ENCODE results near the gene YAE1.

YAE1 gene

DNA sequence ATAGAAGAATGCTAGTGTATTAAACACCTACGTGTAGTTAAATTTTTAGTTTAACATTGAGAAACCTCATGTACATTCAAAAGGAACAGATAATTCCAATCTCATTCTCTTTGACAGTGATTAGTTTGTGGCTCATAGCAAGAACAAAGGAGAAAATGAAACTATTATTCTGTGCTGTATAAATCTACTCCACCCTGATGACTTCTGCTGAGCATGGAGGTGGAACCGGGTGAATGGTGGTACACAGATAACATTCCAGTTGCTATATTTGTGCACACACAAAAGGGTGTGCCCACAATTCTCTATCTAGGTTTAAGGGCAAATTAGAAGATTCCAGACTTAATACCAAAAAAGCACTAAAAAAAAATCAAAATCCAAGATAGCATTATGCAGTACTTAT is 40.1 kb downstream of the YAE1 start:
- no peak for TF ChIP-seq CTCF (IDR thresholded peaks at IDR 0.05; ENCODE audit: insufficient read depth, low read length, missing control alignments)
- CTCF ChIA-PET = interaction anchor here (1.5 to 1.7 kb wide), 2 partner anchors 15 to 140 kb away, joined by 3 to 7 read pairs; no protein-coding TSS in a partner anchor
- DNase-seq (ENCODE audit: low read depth, low spot score) = no peak
- POLR2A ChIA-PET = interaction anchor here (0.8 kb wide), 1 partner anchor 17 kb away, joined by 3 read pairs; the partner anchor contains the start of gene RALA
- no peak overlapping the region for H3K4me3 ChIP-seq (ENCODE audit: low read depth, low read length)

DNA sequence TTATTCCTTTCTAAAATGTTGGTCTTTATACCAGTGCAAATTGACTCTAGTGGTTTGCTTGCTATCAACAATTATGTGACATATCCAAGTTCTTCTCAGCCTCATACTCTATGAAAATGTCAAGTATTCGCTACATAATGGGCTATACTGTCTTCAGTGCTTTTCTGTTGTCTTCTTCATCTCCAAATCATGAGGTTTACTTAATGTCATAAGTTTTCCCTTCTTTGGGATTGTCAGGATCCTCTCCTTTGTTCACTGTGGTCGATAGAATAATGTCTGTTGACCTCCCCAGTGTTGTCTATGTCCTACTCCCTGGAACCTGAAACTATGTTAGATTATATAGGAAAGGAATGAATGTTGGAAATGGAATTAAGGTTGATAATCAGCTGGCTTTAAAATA is 40.7 kb downstream of the YAE1 start:
- ChIA-PET CTCF (no interaction called here), POLR2A (no interaction called here)
- TF ChIP-seq CTCF (IDR thresholded peaks at IDR 0.05; ENCODE audit: insufficient read depth, low read length, missing control alignments) = no peak
- H3K4me3 ChIP-seq (ENCODE audit: low read depth, low read length) = no peak overlapping the region
- DNase-seq (ENCODE audit: low read depth, low spot score) = no peak

- no peak for TF ChIP-seq CTCF (IDR thresholded peaks at IDR 0.05; ENCODE audit: insufficient read depth, low read length, missing control alignments)
- ChIA-PET CTCF (interaction anchor here (2.1 kb wide), 1 partner anchor 28 kb away, joined by 13 read pairs; no protein-coding TSS in a partner anchor), POLR2A (interaction anchor here (0.8 kb wide), 1 partner anchor 15 kb away, joined by 4 read pairs; no protein-coding TSS in a partner anchor)
- H3K4me3 ChIP-seq (ENCODE audit: low read depth, low read length) = no peak overlapping the region
- DNase-seq (ENCODE audit: low read depth, low spot score) = no peak
These were observed 41.7 kb downstream of the YAE1 start for GRCh38 chr7:39607865-39608264.

DNA sequence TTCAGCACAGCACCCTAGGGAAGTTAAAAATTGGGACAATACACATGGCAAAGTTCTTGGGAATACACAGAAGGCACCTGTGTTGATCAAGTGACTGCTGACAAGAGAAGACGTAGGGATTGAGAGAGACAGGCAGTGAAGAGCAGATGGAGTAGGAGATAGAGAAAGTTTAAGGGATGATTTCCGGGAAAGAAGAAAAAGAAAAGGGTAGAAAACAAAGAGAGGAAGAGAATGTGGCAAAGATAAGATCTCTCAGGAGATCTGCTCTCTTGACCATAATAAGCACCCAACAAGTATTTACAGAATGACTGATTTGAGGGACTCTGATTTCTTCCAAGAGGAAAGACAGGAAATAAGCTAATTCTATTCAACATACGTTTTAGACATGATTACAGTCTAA is 42.1 kb downstream of the YAE1 start:
- DNase-seq (ENCODE audit: low read depth, low spot score) = no peak
- TF ChIP-seq CTCF (IDR thresholded peaks at IDR 0.05; ENCODE audit: insufficient read depth, low read length, missing control alignments) = no peak
- ChIA-PET POLR2A (interaction anchor here (0.8 to 1.9 kb wide), 3 partner anchors 13 to 15 kb away, joined by 4 to 7 read pairs (median 6); partner anchors contain the start of gene RALA), CTCF (interaction anchor here (1.2 to 2.1 kb wide), 2 partner anchors 29 to 137 kb away, joined by 3 to 13 read pairs; no protein-coding TSS in a partner anchor)
- H3K4me3 ChIP-seq (ENCODE audit: low read depth, low read length) = no peak overlapping the region

DNA sequence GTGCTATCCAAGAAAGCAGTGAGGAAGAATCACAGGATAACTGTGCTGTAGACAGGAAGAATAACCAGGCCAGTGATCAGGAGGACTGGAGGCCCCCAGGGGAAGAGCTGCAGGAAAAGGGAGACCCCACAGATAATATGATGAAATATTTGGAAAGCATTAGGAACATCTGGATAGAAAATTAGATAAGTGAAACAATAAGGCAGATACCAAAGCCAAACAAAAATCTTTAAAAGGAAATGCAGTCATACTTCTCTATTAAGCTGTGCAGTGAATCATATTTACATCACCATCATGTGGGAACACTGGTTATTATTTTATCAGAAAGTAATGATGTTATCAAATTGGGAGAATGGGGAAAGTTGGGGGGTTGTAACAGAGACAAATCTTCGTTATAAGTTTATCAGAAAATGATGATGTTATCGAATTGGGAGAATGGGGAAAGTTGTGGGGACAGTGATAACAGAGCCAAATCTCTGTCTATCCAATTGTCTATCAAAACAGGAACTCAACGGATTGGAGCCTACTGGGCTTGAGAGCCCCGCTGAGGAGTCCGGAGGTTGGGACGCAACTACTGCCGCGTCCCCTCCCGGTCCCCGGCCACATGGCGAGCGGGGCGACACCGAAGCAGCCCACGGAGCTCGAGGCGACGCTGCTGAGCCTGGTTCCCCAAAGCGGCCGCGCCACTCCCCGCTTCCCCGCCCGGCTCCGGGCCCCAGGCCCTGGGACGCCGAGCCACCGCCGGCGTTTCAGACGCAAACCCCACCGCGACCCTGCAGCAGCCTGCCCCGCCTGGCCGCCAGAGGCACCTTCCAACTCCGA is 43.1 kb downstream of the YAE1 start:
- ChIA-PET POLR2A (interaction anchor here (0.6 to 1.9 kb wide), 4 partner anchors 8 to 17 kb away, joined by 3 to 7 read pairs (median 5); partner anchors contain the start of gene RALA), CTCF (interaction anchor here (0.7 to 2.1 kb wide), 3 partner anchors 28 to 136 kb away, joined by 3 to 13 read pairs (median 3); no protein-coding TSS in a partner anchor)
- H3K4me3 ChIP-seq (ENCODE audit: low read depth, low read length) = peak overlapping the region; percentile 42
- no peak for TF ChIP-seq CTCF (IDR thresholded peaks at IDR 0.05; ENCODE audit: insufficient read depth, low read length, missing control alignments)
- no peak for DNase-seq (ENCODE audit: low read depth, low spot score)

DNA sequence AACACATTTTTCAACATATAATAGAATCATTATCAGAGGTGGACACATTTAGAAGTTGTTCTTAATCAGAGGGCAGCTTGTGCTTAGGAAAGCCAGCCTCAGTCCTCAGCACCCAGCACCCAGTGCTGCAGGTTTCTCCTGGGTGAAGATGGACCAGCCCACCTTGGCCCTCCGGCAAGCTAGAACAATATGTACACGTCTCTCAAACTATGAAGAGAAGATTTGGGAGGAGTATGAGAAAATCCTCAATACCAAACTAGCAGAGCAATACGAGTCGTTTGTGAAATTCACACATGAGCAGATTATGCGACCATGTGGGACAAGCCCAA is 43.7 kb downstream of the YAE1 start:
- ChIA-PET POLR2A (interaction anchor here (1.3 to 1.9 kb wide), 2 partner anchors 14 to 17 kb away, joined by 4 to 6 read pairs; partner anchors contain the start of gene RALA), CTCF (interaction anchor here (0.7 to 2.1 kb wide), 2 partner anchors 27 to 30 kb away, joined by 3 to 13 read pairs; no protein-coding TSS in a partner anchor)
- TF ChIP-seq CTCF (IDR thresholded peaks at IDR 0.05; ENCODE audit: insufficient read depth, low read length, missing control alignments) = no peak
- DNase-seq (ENCODE audit: low read depth, low spot score) = no peak
- H3K4me3 ChIP-seq (ENCODE audit: low read depth, low read length) = peak overlapping the region; percentile 42
